ENCODE data around the gene NRXN3. TPM values are rescaled to one million over a fixed set of nuclear protein-coding genes. Genes with fewer than 3 reads are reported as not detected.

NRXN3 gene
- total and polyA plus RNA-seq, 2 donors (not counting 1 experiment from before 2014, with no cell fraction given), result not detected

- intact Hi-C loops (cut with micrococcal nuclease), result no loop called here
- no peaks in the 10 kb centered on the region for H4K20me1 ChIP-seq (ENCODE audit: control insufficient read depth, insufficient read depth, low read length, poor library complexity, severe bottlenecking)
- WGBS (ENCODE audit: insufficient coverage), result no CpG with 5 or more reads among the region's 3 CpGs
- no peak overlapping the region for H3K27ac ChIP-seq (ENCODE audit: low read length in 2 of 2)
- no peak overlapping the region for H3K9ac ChIP-seq (ENCODE audit: low read length)
- Mint-ChIP-seq H3K4me1 (no peaks in the 10 kb centered on the region), H3K27me3 (no peaks in the 10 kb centered on the region), H3K9me3 (ENCODE audit: insufficient read depth) (no peaks in the 10 kb centered on the region), H3K4me3 (no peak overlapping the region), H3K27ac (no peak overlapping the region)
- H3K36me3 ChIP-seq (replicated peaks in 1 of 2; ENCODE audit: control extremely low read depth in 1 of 2, control insufficient read depth in 1 of 2, extremely low read depth in 1 of 2, insufficient read depth in 2 of 2, low read length in 1 of 2), result no peaks in the 10 kb centered on the region
- H3K9me3 ChIP-seq (ENCODE audit: control extremely low read depth in 1 of 3, control insufficient read depth in 2 of 3, insufficient read depth in 1 of 3, low read length in 2 of 3), result no peaks in the 10 kb centered on the region
- H3K4me3 ChIP-seq (ENCODE audit: control extremely low read depth in 1 of 5, extremely low read depth in 1 of 5, insufficient read depth in 1 of 5, low read depth in 2 of 5, low read length in 4 of 5), result no peak overlapping the region
- H3K79me2 ChIP-seq (ENCODE audit: control insufficient read depth, insufficient read depth, low read length), result no peaks in the 10 kb centered on the region
- ChIA-PET CTCF (no interaction called here), POLR2A (no interaction called here)
- no peak overlapping the region for H2AFZ ChIP-seq (ENCODE audit: insufficient read depth, low read depth, low read length, poor library complexity, severe bottlenecking)
- no peak for DNase-seq
- H3K4me1 ChIP-seq (ENCODE audit: control insufficient read depth in 2 of 2, insufficient read depth in 2 of 2, low read length in 2 of 2), result no peaks in the 10 kb centered on the region
- TF ChIP-seq CTCF (IDR thresholded peaks at IDR 0.05) (no peak), EZH2 (IDR thresholded peaks at IDR 0.05; ENCODE audit: borderline replicate concordance, insufficient read depth, low read depth, low read length, poor library complexity, severe bottlenecking) (no peak)
- no peak for ATAC-seq (ENCODE audit: low read depth)
- H3K27me3 ChIP-seq (replicated peaks in 1 of 4; ENCODE audit: control extremely low read depth in 1 of 4, control insufficient read depth in 3 of 4, insufficient read depth in 4 of 4, low read length in 3 of 4), result no peaks in the 10 kb centered on the region
- H3K4me2 ChIP-seq (replicated peaks; ENCODE audit: low read depth, low read length, poor library complexity, severe bottlenecking), result no peak overlapping the region
Observed at GRCh38 chr14:79465651-79466050, 1295.5 kb downstream of the NRXN3 start.

- no peaks in the 10 kb centered on the region for H3K4me1 Mint-ChIP-seq
- 86% methylated on average over 8 of the region's 13 CpGs for WGBS (ENCODE audit: insufficient coverage)
- H4K20me1 ChIP-seq (ENCODE audit: control insufficient read depth, insufficient read depth, low read length, poor library complexity, severe bottlenecking), result no peaks in the 10 kb centered on the region
- H3K27ac ChIP-seq (ENCODE audit: low read length in 2 of 2), result no peak overlapping the region
- no peaks in the 10 kb centered on the region for H3K36me3 ChIP-seq (replicated peaks in 1 of 2; ENCODE audit: control extremely low read depth in 1 of 2, control insufficient read depth in 1 of 2, extremely low read depth in 1 of 2, insufficient read depth in 2 of 2, low read length in 1 of 2)
- H3K27me3 ChIP-seq (replicated peaks in 1 of 4; ENCODE audit: control extremely low read depth in 1 of 4, control insufficient read depth in 3 of 4, insufficient read depth in 4 of 4, low read length in 3 of 4), result no peaks in the 10 kb centered on the region
- H3K9me3 Mint-ChIP-seq (ENCODE audit: insufficient read depth), result no peaks in the 10 kb centered on the region
- CTCF ChIA-PET, result no interaction called here
- intact Hi-C loops (cut with micrococcal nuclease), result no loop called here
- H3K9ac ChIP-seq (ENCODE audit: low read length), result no peak overlapping the region
- H3K27ac Mint-ChIP-seq, result no peak overlapping the region
- no peak for ATAC-seq (ENCODE audit: low read depth)
- H3K4me2 ChIP-seq (replicated peaks; ENCODE audit: low read depth, low read length, poor library complexity, severe bottlenecking), result no peak overlapping the region
- DNase-seq, result no peak
- TF ChIP-seq EZH2 (IDR thresholded peaks at IDR 0.05; ENCODE audit: borderline replicate concordance, insufficient read depth, low read depth, low read length, poor library complexity, severe bottlenecking) (no peak), CTCF (IDR thresholded peaks at IDR 0.05) (no peak)
- no peaks in the 10 kb centered on the region for H3K9me3 ChIP-seq (ENCODE audit: control extremely low read depth in 1 of 3, control insufficient read depth in 2 of 3, insufficient read depth in 1 of 3, low read length in 2 of 3)
- no peak overlapping the region for H3K4me3 Mint-ChIP-seq
- H3K79me2 ChIP-seq (ENCODE audit: control insufficient read depth, insufficient read depth, low read length), result no peaks in the 10 kb centered on the region
- POLR2A ChIA-PET, result no interaction called here
- no peak overlapping the region for H2AFZ ChIP-seq (ENCODE audit: insufficient read depth, low read depth, low read length, poor library complexity, severe bottlenecking)
- H3K4me1 ChIP-seq (ENCODE audit: control insufficient read depth in 2 of 2, insufficient read depth in 2 of 2, low read length in 2 of 2), result no peaks in the 10 kb centered on the region
- no peak overlapping the region for H3K4me3 ChIP-seq (ENCODE audit: control extremely low read depth in 1 of 5, extremely low read depth in 1 of 5, insufficient read depth in 1 of 5, low read depth in 2 of 5, low read length in 4 of 5)
- H3K27me3 Mint-ChIP-seq, result no peaks in the 10 kb centered on the region
Observed at GRCh38 chr14:79466938-79467527, 1296.9 kb downstream of the NRXN3 start.
